ENCODE measurements around the gene ROR1. TPM values are rescaled to one million over a fixed set of nuclear protein-coding genes. Genes with fewer than 3 reads are reported as not detected.
"Not testable (repeated sequence)": the region's sequence is repeated elsewhere in the genome, so short reads cannot be mapped to it uniquely, and the experiment has no call there.

The ROR1 gene
- polyA plus RNA-seq, 1 donor from 2014 or later = 0.09 TPM

- no peak overlapping the region for H3K4me3 Mint-ChIP-seq
- H3K36me3 Mint-ChIP-seq = no peaks in the 10 kb centered on the region
- no peak overlapping the region for H3K27ac Mint-ChIP-seq
- no peaks in the 10 kb centered on the region for H3K9me3 Mint-ChIP-seq
- no peaks in the 10 kb centered on the region for H3K4me1 Mint-ChIP-seq
- no peaks in the 10 kb centered on the region for H3K27me3 Mint-ChIP-seq
Observed at GRCh38 chr1:64098846-64099582, 325.2 kb downstream of the ROR1 start.

GRCh38 chr1:64100791-64101190 lies 327.0 kb downstream of the ROR1 start:
- Mint-ChIP-seq H3K27ac (no peak overlapping the region), H3K4me1 (no peaks in the 10 kb centered on the region), H3K4me3 (no peak overlapping the region), H3K9me3 (peaks cover 0 to 3% (median 0%) of the 10 kb centered on the region in 3 donors), H3K36me3 (no peaks in the 10 kb centered on the region), H3K27me3 (no peaks in the 10 kb centered on the region)

- H3K4me3 Mint-ChIP-seq, H3K9me3 Mint-ChIP-seq, H3K36me3 Mint-ChIP-seq, H3K27me3 Mint-ChIP-seq, H3K27ac Mint-ChIP-seq, H3K4me1 Mint-ChIP-seq: not testable (repeated sequence)
Observed at GRCh38 chr1:64104585-64104984, 330.8 kb downstream of the ROR1 start.

- Mint-ChIP-seq H3K27ac (no peak overlapping the region), H3K9me3 (peaks cover 0 to 3% (median 0%) of the 10 kb centered on the region in 3 donors), H3K4me3 (no peak overlapping the region), H3K27me3 (peaks cover 2% of the 10 kb centered on the region), H3K4me1 (no peaks in the 10 kb centered on the region), H3K36me3 (no peaks in the 10 kb centered on the region)
Observed at GRCh38 chr1:64107118-64107519, 333.3 kb downstream of the ROR1 start.

GRCh38 chr1:64107632-64108031 lies 333.8 kb downstream of the ROR1 start:
- no peak overlapping the region for H3K4me3 Mint-ChIP-seq
- H3K36me3 Mint-ChIP-seq = no peaks in the 10 kb centered on the region
- no peak overlapping the region for H3K27ac Mint-ChIP-seq
- peaks cover 2% of the 10 kb centered on the region for H3K27me3 Mint-ChIP-seq
- H3K4me1 Mint-ChIP-seq = no peaks in the 10 kb centered on the region
- peaks cover 0 to 3% (median under 1%) of the 10 kb centered on the region in 3 donors for H3K9me3 Mint-ChIP-seq

GRCh38 chr1:64110924-64111777 lies 337.3 kb downstream of the ROR1 start:
- Mint-ChIP-seq H3K36me3 (no peaks in the 10 kb centered on the region), H3K4me3 (no peak overlapping the region), H3K27me3 (peaks cover 8% of the 10 kb centered on the region), H3K9me3 (peaks cover 0 to 2% (median 2%) of the 10 kb centered on the region in 3 donors), H3K4me1 (no peaks in the 10 kb centered on the region), H3K27ac (no peak overlapping the region)

- H3K4me3 Mint-ChIP-seq = no peak overlapping the region
- peaks cover 0 to 2% (median 2%) of the 10 kb centered on the region in 3 donors for H3K9me3 Mint-ChIP-seq
- no peak overlapping the region for H3K27ac Mint-ChIP-seq
- no peaks in the 10 kb centered on the region for H3K36me3 Mint-ChIP-seq
- H3K27me3 Mint-ChIP-seq = peaks cover 8% of the 10 kb centered on the region
- no peaks in the 10 kb centered on the region for H3K4me1 Mint-ChIP-seq
Observed at GRCh38 chr1:64111787-64112186, 338.0 kb downstream of the ROR1 start.

GRCh38 chr1:64112281-64112680 lies 338.5 kb downstream of the ROR1 start:
- peaks cover 8% of the 10 kb centered on the region for H3K27me3 Mint-ChIP-seq
- H3K27ac Mint-ChIP-seq = no peak overlapping the region
- peaks cover 0 to 2% (median 2%) of the 10 kb centered on the region in 3 donors for H3K9me3 Mint-ChIP-seq
- H3K4me3 Mint-ChIP-seq = no peak overlapping the region
- H3K36me3 Mint-ChIP-seq = no peaks in the 10 kb centered on the region
- H3K4me1 Mint-ChIP-seq = no peaks in the 10 kb centered on the region

- H3K9me3 Mint-ChIP-seq = peaks cover 0 to 2% (median 2%) of the 10 kb centered on the region in 3 donors
- H3K4me1 Mint-ChIP-seq = peaks cover 0 to 1% (median 0%) of the 10 kb centered on the region in 3 donors
- H3K36me3 Mint-ChIP-seq = no peaks in the 10 kb centered on the region
- H3K27me3 Mint-ChIP-seq = peaks cover 6% of the 10 kb centered on the region
- H3K27ac Mint-ChIP-seq = peak overlapping the region in 1 of 3 donors; percentile 53
- H3K4me3 Mint-ChIP-seq = no peak overlapping the region
Observed at GRCh38 chr1:64114012-64114525, 340.3 kb downstream of the ROR1 start.

GRCh38 chr1:64116537-64116936 lies 342.7 kb downstream of the ROR1 start:
- Mint-ChIP-seq H3K36me3 (no peaks in the 10 kb centered on the region), H3K4me3 (no peak overlapping the region), H3K9me3 (peaks cover 0 to 2% (median 2%) of the 10 kb centered on the region in 3 donors), H3K4me1 (peaks cover 0 to 1% (median 0%) of the 10 kb centered on the region in 3 donors), H3K27ac (no peak overlapping the region), H3K27me3 (peaks cover 6% of the 10 kb centered on the region)

- H3K4me3 Mint-ChIP-seq = no peak overlapping the region
- H3K27ac Mint-ChIP-seq = no peak overlapping the region
- H3K9me3 Mint-ChIP-seq = peaks cover 0 to 2% (median 2%) of the 10 kb centered on the region in 3 donors
- peaks cover 0 to 1% (median 0%) of the 10 kb centered on the region in 3 donors for H3K4me1 Mint-ChIP-seq
- peaks cover 6% of the 10 kb centered on the region for H3K27me3 Mint-ChIP-seq
- H3K36me3 Mint-ChIP-seq = no peaks in the 10 kb centered on the region
Observed at GRCh38 chr1:64117492-64117891, 343.7 kb downstream of the ROR1 start.

GRCh38 chr1:64121766-64122385 lies 348.1 kb downstream of the ROR1 start:
- no peaks in the 10 kb centered on the region for H3K36me3 Mint-ChIP-seq
- H3K27me3 Mint-ChIP-seq = peaks cover 3% of the 10 kb centered on the region
- peaks cover 0 to 1% (median 0%) of the 10 kb centered on the region in 3 donors for H3K4me1 Mint-ChIP-seq
- no peak overlapping the region for H3K27ac Mint-ChIP-seq
- H3K9me3 Mint-ChIP-seq = no peaks in the 10 kb centered on the region
- H3K4me3 Mint-ChIP-seq = no peak overlapping the region

- H3K9me3 Mint-ChIP-seq = no peaks in the 10 kb centered on the region
- peaks cover 0 to 1% (median 0%) of the 10 kb centered on the region in 3 donors for H3K4me1 Mint-ChIP-seq
- H3K27ac Mint-ChIP-seq = no peak overlapping the region
- H3K27me3 Mint-ChIP-seq = peaks cover 4% of the 10 kb centered on the region
- H3K4me3 Mint-ChIP-seq = no peak overlapping the region
- H3K36me3 Mint-ChIP-seq = no peaks in the 10 kb centered on the region
Observed at GRCh38 chr1:64122588-64122987, 348.8 kb downstream of the ROR1 start.

GRCh38 chr1:64124704-64125440 lies 351.1 kb downstream of the ROR1 start:
- H3K4me3 Mint-ChIP-seq = no peak overlapping the region

More at GRCh38 chr1:64124704-64125440, 351.1 kb downstream of the ROR1 start:
- Mint-ChIP-seq H3K9me3 (no peaks in the 10 kb centered on the region), H3K27ac (no peak overlapping the region), H3K36me3 (no peaks in the 10 kb centered on the region), H3K27me3 (peaks cover 8% of the 10 kb centered on the region), H3K4me1 (no peaks in the 10 kb centered on the region)
